H1 (cell line): Measurements from ENCODE around the gene MYLK2. TPM values are rescaled to one million over a fixed set of nuclear protein-coding genes. Genes with fewer than 3 reads are reported as not detected.

Experiments used
- CTCF ChIA-PET: fragments of 300-600 bp; sonication (Branson Sonifier 250); formaldehyde crosslinking; loops from one replicate; lab custom pipeline; 2021; ENCODE audit not compliant: partially characterized antibody; lab: Charles Lee
- POLR2A ChIA-PET: fragments of 300-600 bp; sonication (Branson Sonifier 250); formaldehyde crosslinking; loops from one replicate; lab custom pipeline; 2021; ENCODE audit warnings: inconsistent platforms; ENCODE audit not compliant: partially characterized antibody; lab: Charles Lee
- DNase-seq, 2 experiments: peaks; one replicate each; pipeline versions ENCODE4 v3.0.0 to v3.0.0-alpha.2; 2010 to 2022; ENCODE audit warnings: low spot score in 2 of 2, low read depth in 1 of 2, mixed read lengths in 1 of 2
- FAIRE-seq: peaks from 2 replicates; lab custom pipeline; 2011; peaks lifted over from hg19 to GRCh38; lab: Jason Lieb, UNC
- H2AFZ ChIP-seq: 2 replicates; pipeline ENCODE4 v1.8.1; 2012; ENCODE audit warnings: low read length, inconsistent platforms
- H2AK5ac ChIP-seq: 2 replicates; pipeline ENCODE4 v1.6.1; 2013; ENCODE audit warnings: low read depth, low read length
- H2BK120ac ChIP-seq: replicated peaks from 2 replicates; pipeline ENCODE3; 2013; ENCODE audit warnings: low read depth, low read length, inconsistent platforms
- H2BK12ac ChIP-seq: 2 replicates; pipeline ENCODE4 v1.6.1; 2013; ENCODE audit warnings: low read depth, low read length
- H2BK15ac ChIP-seq: 2 replicates; pipeline ENCODE4 v1.6.1; 2013; ENCODE audit warnings: low read length
- H2BK20ac ChIP-seq: 2 replicates; pipeline ENCODE4 v1.6.1; 2013; ENCODE audit warnings: low read length
- H2BK5ac ChIP-seq: 2 replicates; pipeline ENCODE4 v1.6.1; 2013; ENCODE audit warnings: low read depth, low read length
- H3K14ac ChIP-seq: 2 replicates; pipeline ENCODE4 v1.6.1; 2013; ENCODE audit warnings: inconsistent platforms; ENCODE audit not compliant: insufficient read length
- H3K18ac ChIP-seq: 2 replicates; pipeline ENCODE4 v1.6.1; 2013; ENCODE audit warnings: low read length; ENCODE audit errors: extremely low read depth
- H3K23ac ChIP-seq: 2 replicates; pipeline ENCODE4 v1.6.1; 2013; ENCODE audit warnings: inconsistent platforms; ENCODE audit not compliant: insufficient read length
- H3K23me2 ChIP-seq: 2 replicates; pipeline ENCODE4 v1.6.1; 2013; ENCODE audit warnings: low read depth, low read length
- H3K27ac ChIP-seq: 2 replicates; pipeline ENCODE4 v1.6.1; 2011; ENCODE audit warnings: low read depth, low read length, inconsistent platforms
- H3K27me3 ChIP-seq, 4 experiments: replicated peaks in 1 of 4; 1 replicate in 1 of 4; 2 replicates in 3 of 4; pipeline versions ENCODE4 v1.6.1 to v1.8.1; 2011 to 2013; ENCODE audit warnings: low read length in 3 of 4, mild to moderate bottlenecking in 3 of 4, inconsistent platforms in 2 of 4, mixed read lengths in 2 of 4, moderate library complexity in 1 of 4; ENCODE audit not compliant: control insufficient read depth in 3 of 4, insufficient read depth in 3 of 4; ENCODE audit errors: extremely low read depth in 1 of 4
- H3K36me3 ChIP-seq, 4 experiments: 2 replicates each; pipeline versions ENCODE4 v1.6.1 to v1.8.1; 2011 to 2013; ENCODE audit warnings: mild to moderate bottlenecking in 4 of 4, low read length in 3 of 4, moderate library complexity in 2 of 4, control low read depth in 1 of 4, inconsistent platforms in 1 of 4; ENCODE audit not compliant: insufficient read depth in 4 of 4, control insufficient read depth in 2 of 4
- H3K4ac ChIP-seq: replicated peaks from 2 replicates; pipeline ENCODE3; 2013; ENCODE audit warnings: low read length, low read depth, mixed read lengths, inconsistent platforms; ENCODE audit not compliant: insufficient read length
- H3K4me1 ChIP-seq, 4 experiments: replicated peaks in 1 of 4; 1 replicate in 1 of 4; 2 replicates in 3 of 4; pipeline versions ENCODE4 v1.6.1 to v1.8.1; 2011 to 2013; ENCODE audit warnings: low read length in 3 of 4, inconsistent platforms in 2 of 4, mixed read lengths in 1 of 4; ENCODE audit not compliant: insufficient read depth in 4 of 4, control insufficient read depth in 3 of 4
- H3K4me2 ChIP-seq, 2 experiments: 2 replicates each; pipeline versions ENCODE4 v1.6.1 to v1.8.1; 2011 to 2013; ENCODE audit warnings: low read depth in 2 of 2, low read length in 2 of 2, control low read depth in 1 of 2, inconsistent platforms in 1 of 2, mild to moderate bottlenecking in 1 of 2; ENCODE audit not compliant: insufficient read depth in 1 of 2
- H3K4me3 ChIP-seq, 4 experiments: fragments of 200-600, 300-600 bp in 1 of 4; sonication (generic), shearing (Covaris generic), sonication (Bioruptor Twin) in 1 of 4; 2 replicates each; pipeline versions ENCODE4 v1.5.1 to v1.8.1; 2011 to 2016; ENCODE audit warnings: low read length in 4 of 4, low read depth in 3 of 4, control low read depth in 2 of 4, inconsistent platforms in 2 of 4, mild to moderate bottlenecking in 2 of 4, mixed read lengths in 1 of 4, moderate library complexity in 1 of 4; ENCODE audit not compliant: insufficient read depth in 2 of 4; ENCODE audit errors: extremely low read depth in 1 of 4
- H3K56ac ChIP-seq: replicated peaks from 2 replicates; pipeline ENCODE3; 2013; ENCODE audit warnings: low read depth, mild to moderate bottlenecking, mixed read lengths, low read length, inconsistent platforms; ENCODE audit not compliant: insufficient read length
- H3K79me1 ChIP-seq: 2 replicates; pipeline ENCODE4 v1.6.1; 2013; ENCODE audit warnings: low read depth, low read length, control low read depth
- H3K79me2 ChIP-seq, 2 experiments: 2 replicates each; pipeline versions ENCODE4 v1.6.1 to v1.8.1; 2012 to 2013; ENCODE audit warnings: low read length in 2 of 2, mild to moderate bottlenecking in 2 of 2, inconsistent platforms in 1 of 2; ENCODE audit not compliant: insufficient read depth in 2 of 2, control insufficient read depth in 1 of 2
- H3K9ac ChIP-seq, 4 experiments: replicated peaks in 1 of 4; 1 replicate in 1 of 4; 2 replicates in 3 of 4; pipeline versions ENCODE4 v1.6.1 to v1.8.1; 2011 to 2013; ENCODE audit warnings: low read depth in 3 of 4, low read length in 3 of 4, control low read depth in 2 of 4, mild to moderate bottlenecking in 2 of 4, moderate library complexity in 2 of 4, inconsistent platforms in 1 of 4; ENCODE audit errors: extremely low read depth in 1 of 4
- H3K9me3 ChIP-seq, 2 experiments: 2 replicates each; pipeline versions ENCODE4 v1.6.1 to v1.8.1; 2012 to 2013; ENCODE audit warnings: mild to moderate bottlenecking in 2 of 2, moderate library complexity in 2 of 2, control low read depth in 1 of 2, inconsistent platforms in 1 of 2, low read depth in 1 of 2, low read length in 1 of 2, mixed read lengths in 1 of 2; ENCODE audit not compliant: insufficient read depth in 2 of 2
- H4K20me1 ChIP-seq, 2 experiments: replicated peaks in 1 of 2; 2 replicates each; pipeline versions ENCODE3 to v1.8.1; 2011 to 2013; ENCODE audit warnings: inconsistent platforms in 2 of 2, low read length in 2 of 2, mild to moderate bottlenecking in 1 of 2; ENCODE audit not compliant: insufficient read depth in 2 of 2, control insufficient read depth in 1 of 2
- H4K5ac ChIP-seq: 2 replicates; pipeline ENCODE4 v1.6.1; 2013; ENCODE audit warnings: low read length, low read depth, mixed read lengths, inconsistent platforms; ENCODE audit not compliant: insufficient read length
- H4K8ac ChIP-seq: 2 replicates; pipeline ENCODE4 v1.8.0; 2013; ENCODE audit warnings: mild to moderate bottlenecking, moderate library complexity, low read length, inconsistent platforms; ENCODE audit not compliant: insufficient read depth; ENCODE audit errors: extremely low read depth
- H4K91ac ChIP-seq: replicated peaks from 2 replicates; pipeline ENCODE3; 2013; ENCODE audit warnings: low read length, mixed read lengths, inconsistent platforms; ENCODE audit not compliant: insufficient read length
- CEBPB ChIP-seq: IDR thresholded peaks from 2 replicates; pipeline ENCODE4 v1.6.1; 2012; ENCODE audit warnings: low read depth, low read length
- CHD2 ChIP-seq: IDR thresholded peaks from 2 replicates; pipeline ENCODE4 v1.6.1; 2012; ENCODE audit warnings: low read length, improper control_type of control experiment
- CREB1 ChIP-seq: IDR thresholded peaks from 2 replicates; pipeline ENCODE4 v1.6.1; 2012; ENCODE audit warnings: inconsistent platforms
- CTBP2 ChIP-seq: IDR thresholded peaks from 2 replicates; pipeline ENCODE4 v1.7.0; 2011; ENCODE audit warnings: borderline replicate concordance, mild to moderate bottlenecking, moderate library complexity, mixed read lengths, low read length; ENCODE audit not compliant: insufficient read depth, insufficient read length
- GTF2F1 ChIP-seq: IDR thresholded peaks from 2 replicates; pipeline ENCODE4 v1.6.1; 2012; ENCODE audit warnings: low read depth, low read length, improper control_type of control experiment, borderline replicate concordance
- RAD21 ChIP-seq, 2 experiments: IDR thresholded peaks in 1 of 2; conservative IDR thresholded peaks in 1 of 2; 2 replicates each; pipeline ENCODE4 v1.6.1; 2011; ENCODE audit warnings: low read depth in 2 of 2, low read length in 2 of 2, improper control_type of control experiment in 1 of 2, inconsistent platforms in 1 of 2, mild to moderate bottlenecking in 1 of 2, moderate library complexity in 1 of 2
- SAP30 ChIP-seq: fragments of 300-600 bp; sonication (generic); IDR thresholded peaks from 2 replicates; pipeline ENCODE4 v1.7.1; 2012; ENCODE audit warnings: low read length, moderate library complexity, mild to moderate bottlenecking, inconsistent platforms; ENCODE audit not compliant: insufficient read depth, insufficient replicate concordance
- SUZ12 ChIP-seq: fragments of 200-600 bp; sonication (generic); IDR thresholded peaks from 2 replicates; pipeline ENCODE4 v1.6.1; 2012; ENCODE audit warnings: mild to moderate bottlenecking, inconsistent platforms, low read length, moderate library complexity, mixed read lengths
- TBP ChIP-seq: IDR thresholded peaks from 2 replicates; pipeline ENCODE4 v1.6.1; 2011; ENCODE audit warnings: low read depth, low read length, improper control_type of control experiment
- TEAD4 ChIP-seq: IDR thresholded peaks from 2 replicates; pipeline ENCODE4 v1.6.1; 2012; ENCODE audit warnings: low read depth, low read length, inconsistent platforms, mixed read lengths
- YY1 ChIP-seq: IDR thresholded peaks from 2 replicates; pipeline ENCODE4 v1.6.1; 2011; ENCODE audit warnings: low read depth, mild to moderate bottlenecking, low read length
- ZNF274 ChIP-seq: IDR thresholded peaks from 2 replicates; pipeline ENCODE4 v1.7.0; 2012; ENCODE audit warnings: low read length, borderline replicate concordance; ENCODE audit errors: extremely low read depth
- WGBS, 2 experiments: shearing (Covaris generic) in 1 of 2; methylation state at CpG; one replicate each; pipeline versions ENCODE4 v1.1.6 to v1.1.7; 2013 to 2015; ENCODE audit warnings: low lambda C conversion rate in 2 of 2, mixed read lengths in 2 of 2, inconsistent platforms in 1 of 2, low coverage in 1 of 2, missing lambda C conversion rate in 1 of 2; ENCODE audit not compliant: insufficient replicate concordance in 2 of 2, insufficient coverage in 1 of 2, insufficient read length in 1 of 2; ENCODE audit errors: extremely low coverage in 1 of 2, missing lambda C conversion rate in 1 of 2; 5-methylcytosine and 5-hydroxymethylcytosine counted together
- polyA plus RNA-seq, 7 experiments: library from polyadenylated mRNA; depleted of rRNA in 3 of 7; stranded (reverse) in 5 of 7; unstranded in 2 of 7; fragments of >200 nt in 5 of 7; fragments of 200-250 nt in 2 of 7; gene quantifications; 1 replicate in 5 of 7; 2 replicates in 1 of 7; 4 replicates in 1 of 7; pipeline versions ENCODE4 v1.2.1 to v1.2.3, GENCODE V29; 2011 to 2013; ENCODE audit warnings: missing spikeins in 2 of 7, mixed read lengths in 2 of 7
- total RNA-seq: library from RNA; stranded (reverse); fragmentation: NEBNext Ultra II Directional; extraction: Animal tissue kit (Norgen Biotek cat#: 25700); gene quantifications from 2 replicates; pipeline ENCODE4 v1.2.1, GENCODE V29; 2021

The MYLK2 gene
- total and polyA plus RNA-seq, 2 of the 8 experiments (the other 6 are each of a cell fraction or from before 2014, with no cell fraction given): 0.22 to 0.26 TPM

- H3K56ac ChIP-seq: no peak overlapping the region
- no peak overlapping the region for H2AFZ ChIP-seq
- no peak overlapping the region for H2BK5ac ChIP-seq
- no peak for TF ChIP-seq RAD21 (IDR thresholded peaks at IDR 0.05 in 1 of 2, conservative IDR thresholded peaks at IDR 0.05 in 1 of 2; ENCODE audit: low read depth in 2 of 2, low read length in 2 of 2)
- TF ChIP-seq GTF2F1: no peak
- TF ChIP-seq YY1: no peak
- TF ChIP-seq CHD2: no peak
- no peak for TF ChIP-seq CEBPB
- no peak for TF ChIP-seq ZNF274
- TF ChIP-seq TBP: no peak
- no peak for TF ChIP-seq TEAD4
- no peak for TF ChIP-seq CTBP2
- no peak for TF ChIP-seq CREB1
- no peak for TF ChIP-seq SAP30
- TF ChIP-seq SUZ12: no peak
Measured at GRCh38 chr20:31848088-31848999, 29.2 kb downstream of the MYLK2 start.

More at GRCh38 chr20:31848088-31848999, 29.2 kb downstream of the MYLK2 start:
- Histone ChIP-seq H3K4me1 (peaks cover 0 to 14% (median 10%) of the 10 kb centered on the region in 4 experiments; a peak in 5 of 7 replicates), H3K9me3 (no peaks in the 10 kb centered on the region), H2BK12ac (no peak overlapping the region), H3K4me2 (no peak overlapping the region), H3K27me3 (peaks cover 5 to 38% (median 25%) of the 10 kb centered on the region in 4 experiments), H4K91ac (no peak overlapping the region), H2BK20ac (no peak overlapping the region), H4K5ac (no peak overlapping the region), H3K4ac (peak overlapping the region; percentile 23), H3K27ac (no peak overlapping the region), H3K23me2 (peaks cover 4% of the 10 kb centered on the region), H2AK5ac (no peak overlapping the region), H3K79me2 (no peaks in the 10 kb centered on the region), H2BK120ac (no peak overlapping the region), H3K18ac (no peak overlapping the region), H3K36me3 (no peaks in the 10 kb centered on the region), H3K9ac (no peak overlapping the region), H3K4me3 (no peak overlapping the region), H3K14ac (no peak overlapping the region), H3K79me1 (no peaks in the 10 kb centered on the region), H2BK15ac (no peak overlapping the region), H3K23ac (no peak overlapping the region), H4K8ac (no peak overlapping the region), H4K20me1 (no peaks in the 10 kb centered on the region)
- DNase-seq (no peak), FAIRE-seq (no peak)
- CTCF ChIA-PET: interaction anchor here (0.7 to 8.3 kb wide), 19 partner anchors 8 to 239 kb away, joined by 3 to 111 read pairs (median 7); partner anchors contain the start of genes MYLK2 and PDRG1
- POLR2A ChIA-PET: interaction anchor here (0.6 kb wide), 1 partner anchor 608 kb away, joined by 3 read pairs; no protein-coding TSS in a partner anchor
- 88% methylated on average over 32 of the region's 32 CpGs; no CpG with 5 or more reads in 1 of the 2 experiments for WGBS, 2 experiments
